Fibroblast of skin of abdomen (primary cell): ENCODE measurements around the gene SOWAHB.
A peak's percentile ranks its signal among the peaks of the same experiment; 100 is the strongest.

Experiments used
- DNase-seq: peaks from one replicate; pipeline ENCODE4 v3.0.0-alpha.2; 2013

The SOWAHB gene

DNA sequence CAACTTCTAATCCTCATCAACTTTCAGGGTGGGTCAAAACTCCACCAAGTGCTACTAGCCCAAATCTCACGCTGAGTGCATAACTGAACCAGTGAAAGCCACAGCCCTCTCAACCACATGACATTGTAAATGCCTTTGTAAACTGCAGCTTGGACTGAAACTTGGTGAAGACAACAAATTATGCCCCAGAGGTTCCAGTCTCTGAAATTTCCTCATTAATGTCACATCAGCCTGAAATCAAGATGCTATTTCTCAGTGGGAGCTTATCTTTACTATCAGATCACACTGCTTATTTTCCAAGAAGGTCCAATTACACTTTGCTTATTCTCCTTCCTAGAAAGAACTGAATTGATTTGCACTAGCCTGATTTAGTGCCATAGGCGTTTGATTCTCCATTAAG lies 46.6 kb downstream of the SOWAHB start:
- DNase-seq = no peak

DNA sequence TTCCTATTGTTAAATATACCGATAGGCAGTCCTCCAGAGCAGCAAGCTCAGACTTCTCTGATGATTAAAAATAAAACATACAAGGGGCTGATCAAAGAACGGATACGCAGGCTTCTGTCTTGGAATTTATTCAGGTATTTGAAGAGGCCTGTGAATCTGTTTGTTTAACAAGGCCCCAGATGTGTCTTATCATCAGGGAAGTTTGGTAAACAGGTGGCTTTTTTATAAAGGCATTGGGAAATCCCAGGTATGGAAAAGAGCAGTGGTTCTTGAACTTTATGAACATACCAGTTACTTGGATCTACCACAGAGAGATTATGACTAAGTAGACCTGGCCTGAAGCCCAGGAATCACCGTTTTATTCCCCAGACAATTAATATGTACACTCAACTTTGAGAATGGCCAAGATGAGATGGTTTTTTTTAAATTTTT lies 47.9 kb downstream of the SOWAHB start:
- DNase-seq = peak; percentile 95
